GM21515 (cell line): ENCODE results near the gene GAD1.

ENCODE experiments used
- ATAC-seq: cut with Tn5 transposase; IDR thresholded peaks from one replicate; pipeline ENCODE4 v1.9.1; 2021; ENCODE audit not compliant: unreplicated experiment

Gene GAD1

GRCh38 chr2:170887496-170887895 lies 70.8 kb downstream of the GAD1 start:
- no peak for ATAC-seq

GRCh38 chr2:170887896-170888295 lies 71.2 kb downstream of the GAD1 start:
- ATAC-seq, result no peak

GRCh38 chr2:170891893-170892292 lies 75.2 kb downstream of the GAD1 start:
- ATAC-seq, result no peak

GRCh38 chr2:170892391-170892951 lies 75.8 kb downstream of the GAD1 start:
- no peak for ATAC-seq

- ATAC-seq, result no peak
Measured at GRCh38 chr2:170895023-170895757, 78.5 kb downstream of the GAD1 start.

GRCh38 chr2:170896622-170897021 lies 79.9 kb downstream of the GAD1 start:
- ATAC-seq, result no peak

GRCh38 chr2:170897108-170897507 lies 80.4 kb downstream of the GAD1 start:
- ATAC-seq, result no peak

GRCh38 chr2:170905864-170906263 lies 89.2 kb downstream of the GAD1 start:
- ATAC-seq, result no peak
